Dendritic cell treated with granulocyte-macrophage colony-stimulating factor and Interleukin-4, amounts not matched to agents 40 ng/mL and 50 ng/mL, for 4 days (primary cell): ENCODE results near the gene EXD3.

ENCODE experiments used
- H3K27ac Mint-ChIP-seq: one replicate; pipeline ENCODE4 v1.8.0; 2022; ENCODE audit warnings: mild to moderate bottlenecking, mixed read lengths
- H3K27me3 Mint-ChIP-seq: one replicate; pipeline ENCODE4 v1.8.0; 2022; ENCODE audit warnings: mild to moderate bottlenecking, mixed read lengths
- H3K36me3 Mint-ChIP-seq: one replicate; pipeline ENCODE4 v1.8.0; 2022; ENCODE audit warnings: low read depth, mixed read lengths
- H3K4me1 Mint-ChIP-seq: one replicate; pipeline ENCODE4 v1.8.0; 2022; ENCODE audit warnings: low read depth, mixed read lengths
- H3K4me3 Mint-ChIP-seq: one replicate; pipeline ENCODE4 v1.8.0; 2022; ENCODE audit warnings: mild to moderate bottlenecking, moderate library complexity, mixed read lengths
- H3K9me3 Mint-ChIP-seq: one replicate; pipeline ENCODE4 v1.8.0; 2022; ENCODE audit warnings: mixed read lengths
- intact Hi-C: fragments of 100-400 bp; cut with micrococcal nuclease; formaldehyde crosslinking; loops from one replicate; pipeline ENCODE4 v1.15.0; 2022

The EXD3 gene

GRCh38 chr9:137295849-137296669, 126.9 kb downstream of the EXD3 start:
- intact Hi-C loops = loop anchor here (2.0 to 10.0 kb wide), 2 partner anchors 111 to 229 kb away; no protein-coding TSS in a partner anchor
- Mint-ChIP-seq H3K9me3 (no peaks in the 10 kb centered on the region), H3K4me1 (peaks cover 17% of the 10 kb centered on the region), H3K27ac (peak overlapping the region; percentile 54), H3K4me3 (peak overlapping the region; percentile 62), H3K27me3 (peaks cover 78% of the 10 kb centered on the region), H3K36me3 (peaks cover 5% of the 10 kb centered on the region)

- intact Hi-C loops = loop anchor here (2.0 to 10.0 kb wide), 2 partner anchors 111 to 229 kb away; no protein-coding TSS in a partner anchor
- Mint-ChIP-seq H3K27me3 (peaks cover 71% of the 10 kb centered on the region), H3K27ac (peak overlapping the region; percentile 32), H3K4me1 (peaks cover 11% of the 10 kb centered on the region), H3K36me3 (peaks cover 5% of the 10 kb centered on the region), H3K9me3 (no peaks in the 10 kb centered on the region), H3K4me3 (peak overlapping the region; percentile 6)
Measured at GRCh38 chr9:137295238-137295811, 127.6 kb downstream of the EXD3 start.

GRCh38 chr9:137294681-137295237, 128.2 kb downstream of the EXD3 start:
- Mint-ChIP-seq H3K27me3 (peaks cover 67% of the 10 kb centered on the region), H3K9me3 (no peaks in the 10 kb centered on the region), H3K4me1 (peaks cover 11% of the 10 kb centered on the region), H3K27ac (peak overlapping the region; percentile 32), H3K36me3 (peaks cover 5% of the 10 kb centered on the region), H3K4me3 (peak overlapping the region; percentile 6)
- intact Hi-C loops = loop anchor here (2.0 to 10.0 kb wide), 2 partner anchors 112 to 230 kb away; no protein-coding TSS in a partner anchor

GRCh38 chr9:137294091-137294680, 128.8 kb downstream of the EXD3 start:
- no peak overlapping the region for H3K27ac Mint-ChIP-seq
- H3K27me3 Mint-ChIP-seq = peaks cover 64% of the 10 kb centered on the region
- H3K4me3 Mint-ChIP-seq = no peak overlapping the region
- no peaks in the 10 kb centered on the region for H3K9me3 Mint-ChIP-seq
- H3K36me3 Mint-ChIP-seq = peaks cover 5% of the 10 kb centered on the region
- peaks cover 11% of the 10 kb centered on the region for H3K4me1 Mint-ChIP-seq
- intact Hi-C loops = loop anchor here (2.0 to 10.0 kb wide), 2 partner anchors 113 to 231 kb away; no protein-coding TSS in a partner anchor

GRCh38 chr9:137293482-137294090, 129.4 kb downstream of the EXD3 start:
- no peak overlapping the region for H3K4me3 Mint-ChIP-seq
- peaks cover 11% of the 10 kb centered on the region for H3K4me1 Mint-ChIP-seq
- H3K27me3 Mint-ChIP-seq = peaks cover 60% of the 10 kb centered on the region
- H3K9me3 Mint-ChIP-seq = no peaks in the 10 kb centered on the region
- peaks cover 5% of the 10 kb centered on the region for H3K36me3 Mint-ChIP-seq
- intact Hi-C loops = loop anchor here (2.0 to 10.0 kb wide), 2 partner anchors 113 to 231 kb away; no protein-coding TSS in a partner anchor
- no peak overlapping the region for H3K27ac Mint-ChIP-seq

- H3K27ac Mint-ChIP-seq = no peak overlapping the region
- H3K9me3 Mint-ChIP-seq = no peaks in the 10 kb centered on the region
- peaks cover 11% of the 10 kb centered on the region for H3K4me1 Mint-ChIP-seq
- H3K4me3 Mint-ChIP-seq = no peak overlapping the region
- peaks cover 55% of the 10 kb centered on the region for H3K27me3 Mint-ChIP-seq
- peaks cover 5% of the 10 kb centered on the region for H3K36me3 Mint-ChIP-seq
- intact Hi-C loops = loop anchor here (10.0 kb wide), 1 partner anchor 232 kb away; no protein-coding TSS in a partner anchor
Measured at GRCh38 chr9:137293094-137293481, 129.9 kb downstream of the EXD3 start.

GRCh38 chr9:137286975-137287383, 136.0 kb downstream of the EXD3 start:
- Mint-ChIP-seq H3K36me3 (peaks cover 31% of the 10 kb centered on the region), H3K4me1 (peaks cover 35% of the 10 kb centered on the region)

GRCh38 chr9:137281345-137282116, 141.4 kb downstream of the EXD3 start:
- H3K27me3 Mint-ChIP-seq = no peaks in the 10 kb centered on the region
- H3K4me1 Mint-ChIP-seq = peaks cover 63% of the 10 kb centered on the region
- H3K4me3 Mint-ChIP-seq = no peak overlapping the region
- H3K36me3 Mint-ChIP-seq = peaks cover 64% of the 10 kb centered on the region
- H3K9me3 Mint-ChIP-seq = no peaks in the 10 kb centered on the region
- peak overlapping the region; percentile 58 for H3K27ac Mint-ChIP-seq
- intact Hi-C loops = no loop called here

More at GRCh38 chr9:137286975-137287383, 136.0 kb downstream of the EXD3 start:
- intact Hi-C loops = no loop called here
- Mint-ChIP-seq H3K4me3 (no peak overlapping the region), H3K27ac (no peak overlapping the region), H3K27me3 (peaks cover 8% of the 10 kb centered on the region), H3K9me3 (no peaks in the 10 kb centered on the region)

GRCh38 chr9:137280474-137281344, 142.3 kb downstream of the EXD3 start:
- peaks cover 62% of the 10 kb centered on the region for H3K4me1 Mint-ChIP-seq
- H3K27me3 Mint-ChIP-seq = no peaks in the 10 kb centered on the region
- intact Hi-C loops = no loop called here
- peak overlapping the region; percentile 48 for H3K4me3 Mint-ChIP-seq
- H3K36me3 Mint-ChIP-seq = peaks cover 64% of the 10 kb centered on the region
- H3K27ac Mint-ChIP-seq = no peak overlapping the region
- H3K9me3 Mint-ChIP-seq = no peaks in the 10 kb centered on the region

- intact Hi-C loops = no loop called here
- Mint-ChIP-seq H3K4me3 (peak overlapping the region; percentile 41), H3K27me3 (no peaks in the 10 kb centered on the region), H3K4me1 (peaks cover 66% of the 10 kb centered on the region), H3K36me3 (peaks cover 64% of the 10 kb centered on the region), H3K27ac (no peak overlapping the region), H3K9me3 (no peaks in the 10 kb centered on the region)
Measured at GRCh38 chr9:137279741-137280473, 143.1 kb downstream of the EXD3 start.

GRCh38 chr9:137278721-137279711, 143.9 kb downstream of the EXD3 start:
- Mint-ChIP-seq H3K4me3 (peak overlapping the region; percentile 41), H3K4me1 (peaks cover 75% of the 10 kb centered on the region), H3K9me3 (no peaks in the 10 kb centered on the region), H3K36me3 (peaks cover 67% of the 10 kb centered on the region), H3K27ac (no peak overlapping the region), H3K27me3 (no peaks in the 10 kb centered on the region)
- intact Hi-C loops = no loop called here
